Measurements from ENCODE around the gene DDB1.
A peak's percentile ranks its signal among the peaks of the same experiment; 100 is the strongest.

DDB1 gene

DNA sequence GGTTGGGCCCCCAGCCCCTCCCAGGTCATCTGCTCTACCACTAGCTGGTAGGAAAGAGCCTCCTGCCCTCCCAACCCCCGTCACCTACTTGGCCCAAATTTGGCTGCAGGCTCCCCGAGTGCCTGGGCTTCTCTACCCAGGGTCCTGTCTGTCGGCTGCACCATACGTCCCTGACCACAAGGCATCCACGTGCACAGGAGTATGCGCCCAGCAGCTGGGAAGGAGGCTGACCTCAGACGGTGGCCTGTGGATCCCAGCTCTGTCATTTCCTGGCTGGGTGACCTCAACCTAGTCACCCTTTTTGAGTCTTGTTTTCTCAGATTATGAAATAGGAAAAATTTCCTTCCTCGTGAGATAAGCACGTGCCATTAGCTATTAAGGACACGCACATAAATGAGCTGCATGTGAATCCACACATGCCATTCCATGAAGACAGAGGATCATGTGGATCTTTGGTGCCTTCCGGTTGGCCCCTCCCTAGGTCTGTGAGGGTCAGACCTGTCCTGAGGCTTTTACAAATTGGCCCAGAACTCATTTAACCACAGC is 15.1 kb upstream of the DDB1 start:
- TF ChIP-seq POLR2A (IDR thresholded peaks at IDR 0.05; ENCODE audit: extremely low read depth, insufficient read length) (no peak), MYC (IDR thresholded peaks at IDR 0.05; ENCODE audit: low read depth, low read length) (peak; percentile 88)
- TF ChIP-seq, protein P1, sequence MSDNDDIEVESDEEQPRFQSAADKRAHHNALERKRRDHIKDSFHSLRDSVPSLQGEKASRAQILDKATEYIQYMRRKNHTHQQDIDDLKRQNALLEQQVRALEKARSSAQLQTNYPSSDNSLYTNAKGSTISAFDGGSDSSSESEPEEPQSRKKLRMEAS (IDR thresholded peaks at IDR 0.05; ENCODE audit: low read depth, low read length) = peak; percentile 87
- TF ChIP-seq, protein P2, sequence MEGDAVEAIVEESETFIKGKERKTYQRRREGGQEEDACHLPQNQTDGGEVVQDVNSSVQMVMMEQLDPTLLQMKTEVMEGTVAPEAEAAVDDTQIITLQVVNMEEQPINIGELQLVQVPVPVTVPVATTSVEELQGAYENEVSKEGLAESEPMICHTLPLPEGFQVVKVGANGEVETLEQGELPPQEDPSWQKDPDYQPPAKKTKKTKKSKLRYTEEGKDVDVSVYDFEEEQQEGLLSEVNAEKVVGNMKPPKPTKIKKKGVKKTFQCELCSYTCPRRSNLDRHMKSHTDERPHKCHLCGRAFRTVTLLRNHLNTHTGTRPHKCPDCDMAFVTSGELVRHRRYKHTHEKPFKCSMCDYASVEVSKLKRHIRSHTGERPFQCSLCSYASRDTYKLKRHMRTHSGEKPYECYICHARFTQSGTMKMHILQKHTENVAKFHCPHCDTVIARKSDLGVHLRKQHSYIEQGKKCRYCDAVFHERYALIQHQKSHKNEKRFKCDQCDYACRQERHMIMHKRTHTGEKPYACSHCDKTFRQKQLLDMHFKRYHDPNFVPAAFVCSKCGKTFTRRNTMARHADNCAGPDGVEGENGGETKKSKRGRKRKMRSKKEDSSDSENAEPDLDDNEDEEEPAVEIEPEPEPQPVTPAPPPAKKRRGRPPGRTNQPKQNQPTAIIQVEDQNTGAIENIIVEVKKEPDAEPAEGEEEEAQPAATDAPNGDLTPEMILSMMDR (IDR thresholded peaks at IDR 0.05; ENCODE audit: low read depth, low read length) = no peak

DNA sequence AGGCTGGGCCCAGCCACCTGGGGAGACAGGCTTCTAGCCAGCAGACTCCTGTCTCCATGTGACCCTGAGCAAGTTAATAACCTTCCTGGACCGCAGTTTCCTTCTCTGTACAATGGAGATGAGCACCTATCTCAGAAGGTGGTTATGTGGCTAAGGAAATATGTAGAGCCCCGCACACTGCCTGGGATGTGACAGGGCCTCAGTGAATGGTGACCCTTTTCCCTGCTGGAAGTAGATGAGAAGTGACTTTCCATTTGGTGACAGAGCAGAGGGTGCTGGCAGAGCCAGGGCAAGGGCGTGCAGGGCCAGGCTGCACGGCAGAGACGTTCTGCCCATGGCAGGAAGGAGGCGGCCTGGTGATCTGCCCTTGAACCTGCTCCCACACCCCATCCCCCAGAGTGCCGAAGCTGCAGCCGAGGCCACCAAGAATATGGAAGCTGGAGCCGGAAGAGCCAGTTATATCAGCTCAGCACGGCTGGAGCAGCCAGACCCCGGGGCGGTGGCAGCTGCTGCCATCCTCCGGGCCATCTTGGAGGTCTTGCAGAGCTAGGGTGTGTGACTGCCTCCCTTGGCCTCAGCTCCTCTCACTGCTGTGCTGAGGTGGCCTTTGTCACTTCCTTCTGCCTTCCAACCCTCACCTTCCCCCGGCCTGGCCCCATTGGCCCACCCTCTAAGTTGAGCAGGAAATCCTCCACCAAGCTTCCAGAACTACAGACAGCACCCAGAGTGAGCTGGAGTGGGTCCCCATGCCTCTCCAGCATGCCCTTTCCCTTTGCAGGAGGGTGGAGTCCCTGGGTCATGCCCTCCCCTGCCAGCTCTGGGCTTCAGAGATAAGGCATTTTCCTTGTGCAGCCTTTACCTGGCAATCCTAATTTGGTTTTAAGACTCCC is 13.3 kb upstream of the DDB1 start:
- H3K4me3 ChIP-seq (ENCODE audit: low read depth, low read length) = no peak overlapping the region
- TF ChIP-seq POLR2A (IDR thresholded peaks at IDR 0.05; ENCODE audit: extremely low read depth, insufficient read length) (no peak), MYC (IDR thresholded peaks at IDR 0.05; ENCODE audit: low read depth, low read length) (no peak)
- TF ChIP-seq, protein P2 (IDR thresholded peaks at IDR 0.05; ENCODE audit: low read depth, low read length) = no peak
- TF ChIP-seq, protein P1 (IDR thresholded peaks at IDR 0.05; ENCODE audit: low read depth, low read length) = no peak
- DNase-seq (ENCODE audit: low read depth) = peak; percentile 51

More for the DNA sequence above, 15.1 kb upstream of the DDB1 start:
- H3K4me3 ChIP-seq (ENCODE audit: low read depth, low read length) = no peak overlapping the region
- DNase-seq (ENCODE audit: low read depth) = peak; percentile 77

- TF ChIP-seq MYC (IDR thresholded peaks at IDR 0.05; ENCODE audit: low read depth, low read length) (no peak), POLR2A (IDR thresholded peaks at IDR 0.05; ENCODE audit: extremely low read depth, insufficient read length) (no peak)
- TF ChIP-seq, protein P1 (IDR thresholded peaks at IDR 0.05; ENCODE audit: low read depth, low read length) = no peak
- TF ChIP-seq, protein P2 (IDR thresholded peaks at IDR 0.05; ENCODE audit: low read depth, low read length) = no peak
- no peak overlapping the region for H3K4me3 ChIP-seq (ENCODE audit: low read depth, low read length)
- DNase-seq (ENCODE audit: low read depth) = no peak
These were observed 12.3 kb upstream of the DDB1 start for GRCh38 chr11:61345170-61345610.

DNA sequence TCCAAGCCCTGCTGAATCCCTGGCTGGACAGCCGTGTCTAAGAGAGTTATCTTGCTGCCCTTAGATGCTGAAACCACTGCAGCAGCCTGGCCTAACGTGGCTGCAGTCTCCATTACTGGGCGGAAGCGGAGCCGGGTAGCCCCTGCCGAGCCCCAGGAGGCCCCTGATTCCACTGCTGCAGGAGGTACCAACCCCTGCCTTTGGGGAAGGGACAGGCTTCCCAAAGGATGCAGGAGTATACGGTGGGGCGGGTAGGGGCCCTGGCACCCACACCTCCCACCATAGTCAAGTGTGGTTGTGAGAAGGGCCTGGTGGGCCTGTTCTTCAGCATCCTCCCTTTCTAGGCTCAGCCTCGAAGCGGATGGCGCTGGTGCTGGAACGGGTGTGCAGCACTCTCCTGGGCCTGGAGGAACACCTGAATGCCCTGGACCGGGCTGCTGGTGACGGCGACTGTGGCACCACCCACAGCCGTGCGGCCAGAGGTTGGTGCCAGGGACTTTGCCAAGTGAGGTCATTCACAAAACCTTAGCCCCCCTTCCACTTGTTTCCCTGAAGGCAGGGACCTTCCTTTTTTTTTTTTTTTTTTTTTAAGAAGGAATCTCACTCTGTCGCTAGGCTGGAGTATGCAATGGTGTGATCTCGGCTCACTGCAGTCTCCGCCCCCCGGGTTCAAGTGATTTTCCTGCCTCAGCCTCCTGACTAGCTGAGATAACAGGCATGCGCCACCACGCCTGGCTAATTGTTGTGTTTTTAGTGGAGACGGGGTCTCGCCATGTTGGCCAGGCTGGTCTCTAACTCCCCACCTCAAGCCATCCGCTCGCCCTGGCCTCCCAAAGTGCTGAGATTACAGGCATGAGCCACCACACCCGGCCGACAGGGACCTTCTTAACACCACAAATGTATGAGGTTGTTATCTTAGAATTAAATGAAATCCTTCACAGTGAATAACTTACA is 11.2 kb upstream of the DDB1 start:
- TF ChIP-seq MYC (IDR thresholded peaks at IDR 0.05; ENCODE audit: low read depth, low read length) = no peak
- TF ChIP-seq, protein P1 (IDR thresholded peaks at IDR 0.05; ENCODE audit: low read depth, low read length) = no peak
- no peak for TF ChIP-seq POLR2A (IDR thresholded peaks at IDR 0.05; ENCODE audit: extremely low read depth, insufficient read length)
- TF ChIP-seq, protein P2 (IDR thresholded peaks at IDR 0.05; ENCODE audit: low read depth, low read length) = no peak
- no peak for DNase-seq (ENCODE audit: low read depth)
- no peak overlapping the region for H3K4me3 ChIP-seq (ENCODE audit: low read depth, low read length)

DNA sequence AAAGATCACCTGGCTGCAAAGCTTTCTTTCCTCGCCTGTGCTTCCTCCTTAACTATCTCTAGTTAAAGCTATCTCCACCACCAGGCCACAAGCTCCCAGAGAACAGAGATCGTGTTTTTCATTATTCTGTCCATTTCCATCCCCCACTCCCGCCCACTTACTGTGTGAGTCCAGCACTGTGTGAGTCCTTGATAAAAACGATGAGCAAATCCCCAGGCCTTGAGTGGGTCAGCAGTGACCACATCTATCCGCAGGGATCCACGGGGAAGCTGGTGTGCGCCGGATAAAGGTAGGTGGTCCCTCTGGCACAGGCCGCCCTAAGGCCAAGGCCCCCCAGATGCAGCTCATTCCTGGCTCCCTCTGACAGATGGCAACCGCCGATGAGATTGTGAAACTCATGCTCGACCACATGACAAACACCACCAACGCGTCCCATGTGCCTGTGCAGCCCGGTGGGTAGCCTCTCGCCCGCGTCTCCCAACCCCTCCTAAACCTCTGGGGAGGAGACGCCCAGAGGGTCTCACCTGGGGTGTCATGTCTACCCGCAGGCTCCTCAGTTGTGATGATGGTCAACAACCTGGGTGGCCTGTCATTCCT is 9.4 kb upstream of the DDB1 start:
- no peak overlapping the region for H3K4me3 ChIP-seq (ENCODE audit: low read depth, low read length)
- peak; percentile 53 for DNase-seq (ENCODE audit: low read depth)
- TF ChIP-seq, protein P1 (IDR thresholded peaks at IDR 0.05; ENCODE audit: low read depth, low read length) = peak; percentile 65
- TF ChIP-seq POLR2A (IDR thresholded peaks at IDR 0.05; ENCODE audit: extremely low read depth, insufficient read length) (no peak), MYC (IDR thresholded peaks at IDR 0.05; ENCODE audit: low read depth, low read length) (0 out of 2 replicates have a peak, but pooled peaks have one; percentile 42)
- TF ChIP-seq, protein P2 (IDR thresholded peaks at IDR 0.05; ENCODE audit: low read depth, low read length) = no peak

Data from NB4 (cell line).